HG02571 (cell line): Measurements from ENCODE around the gene SLC24A2.
"Not testable (repeated sequence)": the region's sequence is repeated elsewhere in the genome, so short reads cannot be mapped to it uniquely, and the experiment has no call there.

Source experiments
- ATAC-seq: cut with Tn5 transposase; IDR thresholded peaks from one replicate; pipeline ENCODE4 v1.9.1; 2021; ENCODE audit warnings: mild to moderate bottlenecking, moderate library complexity; ENCODE audit not compliant: unreplicated experiment

Gene SLC24A2

GRCh38 chr9:19788614-19789271 lies at the start of gene SLC24A2:
TSS of gene SLC24A2 (minus strand) at chr9:19789037.
- ATAC-seq, result no peak

- ATAC-seq, result not testable (repeated sequence)
Measured at GRCh38 chr9:19833331-19833730, 44.5 kb upstream of the SLC24A2 start.

GRCh38 chr9:19830796-19831195 lies 42.0 kb upstream of the SLC24A2 start:
- ATAC-seq, result no peak

GRCh38 chr9:19828576-19829109 lies 39.8 kb upstream of the SLC24A2 start:
- no peak for ATAC-seq

- ATAC-seq, result no peak
Measured at GRCh38 chr9:19816769-19817168, 27.9 kb upstream of the SLC24A2 start.

- ATAC-seq, result no peak
Measured at GRCh38 chr9:19812194-19812593, 23.4 kb upstream of the SLC24A2 start.

GRCh38 chr9:19809422-19810269 lies 20.8 kb upstream of the SLC24A2 start:
- ATAC-seq, result no peak

GRCh38 chr9:19807182-19807892 lies 18.5 kb upstream of the SLC24A2 start:
- no peak for ATAC-seq

- ATAC-seq, result no peak
Measured at GRCh38 chr9:19804431-19804830, 15.6 kb upstream of the SLC24A2 start.

- no peak for ATAC-seq
Measured at GRCh38 chr9:19800884-19801283, 12.0 kb upstream of the SLC24A2 start.

GRCh38 chr9:19799784-19800183 lies 10.9 kb upstream of the SLC24A2 start:
- no peak for ATAC-seq

GRCh38 chr9:19788152-19788551 lies 685 bp downstream of the SLC24A2 start:
- ATAC-seq, result no peak

GRCh38 chr9:19787672-19788071 lies 1.2 kb downstream of the SLC24A2 start:
- no peak for ATAC-seq

- no peak for ATAC-seq
Measured at GRCh38 chr9:19785230-19785629, 3.6 kb downstream of the SLC24A2 start.

- no peak for ATAC-seq
Measured at GRCh38 chr9:19784136-19784535, 4.7 kb downstream of the SLC24A2 start.

- ATAC-seq, result no peak
Measured at GRCh38 chr9:19783500-19783899, 5.3 kb downstream of the SLC24A2 start.

- ATAC-seq, result no peak
Measured at GRCh38 chr9:19782005-19782404, 6.8 kb downstream of the SLC24A2 start.

GRCh38 chr9:19781240-19781639 lies 7.6 kb downstream of the SLC24A2 start:
- no peak for ATAC-seq

GRCh38 chr9:19771446-19771845 lies 17.4 kb downstream of the SLC24A2 start:
- ATAC-seq, result no peak

- ATAC-seq, result no peak
Measured at GRCh38 chr9:19770973-19771372, 17.9 kb downstream of the SLC24A2 start.

GRCh38 chr9:19769213-19769612 lies 19.6 kb downstream of the SLC24A2 start:
- ATAC-seq, result no peak
